M059J (cell line): ENCODE data around the gene NIPBL. TPM values are rescaled to one million over a fixed set of nuclear protein-coding genes. Genes with fewer than 3 reads are reported as not detected.
"Not testable (repeated sequence)": the region's sequence is repeated elsewhere in the genome, so short reads cannot be mapped to it uniquely, and the experiment has no call there.

Source experiments
- DNase-seq: peaks from one replicate; pipeline ENCODE4 v3.0.0-alpha.2; 2012; ENCODE audit warnings: low read depth
- total RNA-seq: library from RNA; depleted of rRNA; stranded (reverse); fragments of >200 nt; shearing (Covaris generic); gene quantifications from 2 replicates; pipeline ENCODE4 v1.2.3, GENCODE V29; 2014

Gene NIPBL
- total RNA-seq, 1 experiment from 2014 or later = 13.3 TPM

- peak; percentile 71 for DNase-seq
These were observed 1.3 kb downstream of the NIPBL start for GRCh38 chr5:36877667-36878391.

DNA sequence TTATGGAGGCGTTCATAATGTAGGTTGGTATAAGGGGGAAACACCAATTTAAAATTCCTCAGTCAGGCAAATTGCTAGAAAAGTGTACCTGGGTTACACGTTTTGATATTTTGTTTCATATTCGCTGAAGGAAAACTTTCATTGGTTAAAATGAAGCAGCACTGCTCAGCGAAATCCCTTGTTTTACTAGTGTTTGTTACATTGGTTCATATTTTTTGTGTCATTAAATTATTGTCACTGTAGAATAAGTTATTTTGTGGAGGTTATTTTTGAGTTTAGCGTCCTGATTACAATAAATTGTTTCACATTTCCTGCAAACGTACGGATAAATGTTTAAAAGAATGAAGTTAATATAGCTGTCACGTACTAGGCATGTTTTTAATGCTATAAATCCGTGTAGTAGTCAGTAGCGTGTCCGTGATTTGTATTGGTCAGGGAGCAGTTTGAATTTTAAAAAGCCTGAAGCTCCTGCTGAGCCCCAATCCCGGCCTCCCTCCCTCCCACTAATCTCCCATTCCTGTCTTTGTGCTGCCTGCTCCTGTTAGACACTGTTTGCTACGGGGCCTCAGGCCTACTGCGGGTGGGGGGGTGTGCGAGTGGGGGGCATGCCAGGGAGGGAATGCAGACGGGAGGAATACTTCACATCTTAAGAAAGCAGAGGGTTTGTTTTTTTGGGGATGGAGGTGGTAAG, 2.0 kb downstream of the NIPBL start:
- peak; percentile 72 for DNase-seq

DNA sequence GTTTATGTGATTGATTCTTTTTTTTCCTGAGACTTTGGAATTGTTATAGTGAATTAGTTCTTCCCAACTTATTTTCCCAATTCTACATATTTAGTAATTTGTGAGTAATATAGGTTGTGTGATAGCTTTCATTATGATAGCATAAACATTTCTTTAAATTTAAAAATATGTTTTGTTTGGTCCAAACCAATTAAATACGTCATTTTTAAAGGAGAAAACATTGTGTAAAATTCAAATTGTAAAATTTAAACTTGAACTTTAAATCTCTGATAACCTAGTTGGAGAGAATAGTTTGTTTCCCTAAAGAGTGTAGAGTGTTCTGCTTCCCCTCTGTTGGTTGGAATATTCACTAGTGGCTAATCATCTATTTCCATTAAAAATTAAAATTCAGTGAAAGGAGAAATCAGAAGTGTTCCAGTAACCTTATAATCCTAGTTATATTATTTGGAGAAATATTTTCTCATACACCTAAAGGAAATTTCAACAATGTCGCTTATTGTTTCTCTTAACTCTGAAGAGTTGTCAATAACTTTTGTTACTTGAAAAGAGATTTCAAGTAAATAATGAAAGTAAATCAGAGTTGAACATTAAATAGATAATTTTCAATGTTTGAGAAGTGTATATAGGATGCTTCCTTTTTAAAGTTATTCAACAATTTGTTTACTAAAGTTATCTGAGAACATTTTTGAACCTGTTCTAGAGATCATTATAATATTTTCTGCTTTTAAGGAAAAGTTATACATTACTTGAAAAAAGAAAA, 2.9 kb downstream of the NIPBL start:
- DNase-seq = no peak

- no peak for DNase-seq
These were observed 4.2 kb downstream of the NIPBL start for GRCh38 chr5:36880761-36881160.

DNA sequence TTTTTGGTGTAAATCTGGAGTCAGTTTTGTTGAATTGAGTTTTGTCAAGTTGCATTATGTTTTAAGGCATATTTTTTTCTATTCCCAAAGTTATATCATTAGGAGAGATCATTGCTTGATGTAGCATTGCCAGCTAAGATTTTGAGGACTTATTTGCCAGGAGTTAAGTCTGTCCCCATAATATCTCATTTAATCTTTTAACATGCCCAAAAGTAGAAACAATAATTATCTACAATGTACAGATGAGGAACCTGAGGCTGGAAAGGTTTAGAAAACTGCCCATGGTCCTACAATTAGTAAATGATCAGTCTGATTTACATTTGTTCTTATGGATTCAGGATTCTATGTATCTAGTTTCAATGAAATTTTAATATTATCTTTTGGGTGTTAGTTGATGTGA, 4.7 kb downstream of the NIPBL start:
- no peak for DNase-seq

GRCh38 chr5:36881807-36882206, 5.2 kb downstream of the NIPBL start:
- DNase-seq = no peak

DNA sequence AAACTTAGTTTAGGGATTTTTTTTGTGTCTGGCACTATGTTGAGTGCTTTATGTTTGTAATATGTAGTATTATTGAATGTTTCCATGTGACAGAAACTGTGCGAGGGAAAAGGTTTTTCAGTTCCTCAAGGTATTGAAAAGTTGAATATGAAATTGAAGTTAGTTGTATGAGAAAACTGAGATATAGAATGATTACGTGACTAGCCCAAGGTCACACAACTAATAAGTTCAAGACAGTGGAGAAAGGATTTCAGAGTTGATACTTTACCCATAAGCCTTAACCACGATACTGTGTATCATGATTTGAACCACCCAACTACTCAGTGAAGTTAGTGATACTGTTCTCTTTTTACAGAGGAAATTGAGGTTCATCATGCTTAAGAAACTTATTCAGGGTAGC, 5.7 kb downstream of the NIPBL start:
- DNase-seq = no peak

GRCh38 chr5:36883894-36884462, 7.4 kb downstream of the NIPBL start:
- no peak for DNase-seq

GRCh38 chr5:36885149-36885548, 8.6 kb downstream of the NIPBL start:
- no peak for DNase-seq

- DNase-seq = no peak
These were observed 9.3 kb downstream of the NIPBL start for GRCh38 chr5:36885566-36886485.

DNA sequence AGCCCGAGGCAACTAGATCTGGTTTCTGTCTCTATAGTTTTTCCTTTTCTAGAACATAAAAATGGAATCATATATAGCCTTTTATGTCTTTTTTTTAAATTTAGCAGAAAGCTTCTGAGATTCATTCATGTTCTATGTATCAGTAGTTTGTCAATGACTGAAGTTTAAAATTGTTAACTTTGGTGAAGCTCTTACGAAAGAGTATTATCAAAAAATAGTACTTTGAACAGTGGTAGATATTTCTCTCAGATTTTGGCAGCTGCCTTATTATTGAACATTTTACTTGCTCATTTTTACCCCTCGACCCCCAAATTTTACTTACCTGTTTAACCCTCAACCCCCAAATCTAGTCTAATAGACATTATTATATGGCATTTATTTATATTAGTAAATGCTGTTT, 10.2 kb downstream of the NIPBL start:
- no peak for DNase-seq

- DNase-seq = no peak
These were observed 11.0 kb downstream of the NIPBL start for GRCh38 chr5:36887532-36887931.

GRCh38 chr5:36888303-36888702, 11.7 kb downstream of the NIPBL start:
- no peak for DNase-seq

GRCh38 chr5:36889264-36889663, 12.7 kb downstream of the NIPBL start:
- DNase-seq = no peak

DNA sequence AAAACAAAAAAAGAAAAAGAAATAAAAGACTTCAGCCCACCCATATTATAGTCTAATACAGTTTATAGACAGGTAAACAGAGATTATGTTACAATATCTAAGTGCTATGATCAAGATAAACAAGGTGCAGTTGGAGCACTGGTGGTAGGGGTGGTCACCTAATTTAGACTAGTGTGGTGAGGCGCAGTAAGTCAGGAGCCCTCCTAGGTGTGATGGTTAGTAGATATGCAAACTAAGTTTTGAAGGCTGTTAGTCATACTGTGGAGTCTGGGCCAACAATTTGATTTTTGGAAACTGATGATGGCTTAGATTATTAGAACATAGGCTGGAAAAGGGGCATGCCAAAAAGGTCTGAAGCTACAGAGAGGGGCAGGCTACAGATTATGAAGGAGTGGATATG, 14.7 kb downstream of the NIPBL start:
- DNase-seq = no peak

GRCh38 chr5:36892085-36892830, 15.7 kb downstream of the NIPBL start:
- DNase-seq = not testable (repeated sequence)

DNA sequence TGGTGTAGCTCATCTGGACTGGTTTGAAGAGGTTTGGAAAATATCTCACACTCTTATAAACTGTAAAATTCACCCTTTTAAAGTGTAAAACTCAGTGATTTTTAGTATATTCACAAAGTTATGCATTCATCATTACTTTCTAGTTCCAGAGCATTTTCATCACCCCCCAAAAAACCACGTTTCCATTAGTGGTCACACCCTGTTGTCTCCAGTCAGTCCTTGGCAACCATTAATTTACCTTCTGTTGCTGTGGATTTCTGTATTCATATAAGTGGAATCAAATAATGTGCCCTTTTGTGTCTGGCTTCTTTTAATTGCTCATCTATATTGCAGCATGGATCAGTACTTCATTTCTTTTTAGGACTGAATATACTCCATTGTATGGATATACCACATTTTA, 18.4 kb downstream of the NIPBL start:
- peak; percentile 51 for DNase-seq

DNA sequence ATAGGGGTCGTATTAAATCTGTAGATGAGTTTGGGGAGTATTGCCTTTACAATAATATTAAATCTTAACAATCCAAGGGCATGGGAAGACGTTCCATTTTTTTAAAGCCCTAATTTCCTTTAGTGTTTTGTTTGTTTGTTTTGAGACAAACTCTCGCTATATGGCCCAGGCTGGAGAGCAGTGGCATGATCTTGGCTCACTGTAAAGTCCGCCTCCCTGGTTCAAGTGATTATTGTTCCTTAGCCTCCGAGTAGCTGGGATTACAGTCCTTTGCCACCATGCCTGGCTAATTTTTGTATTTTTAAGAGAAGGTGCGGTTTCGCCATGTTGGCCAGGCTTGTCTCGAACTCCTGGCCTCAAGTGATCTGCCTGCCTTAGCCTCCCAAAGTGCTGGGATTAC, 19.9 kb downstream of the NIPBL start:
- DNase-seq = no peak

GRCh38 chr5:36897616-36898015, 21.0 kb downstream of the NIPBL start:
- DNase-seq = peak; percentile 27

GRCh38 chr5:36899860-36900259, 23.3 kb downstream of the NIPBL start:
- no peak for DNase-seq

GRCh38 chr5:36900283-36900682, 23.7 kb downstream of the NIPBL start:
- DNase-seq = no peak
